ENCODE data around the gene WDR5. TPM values are rescaled to one million over a fixed set of nuclear protein-coding genes. Genes with fewer than 3 reads are reported as not detected.

The WDR5 gene
- polyA plus RNA-seq, 2 of the 4 experiments (the other 2 are of a cell fraction): 37.9 to 46.0 TPM

DNA sequence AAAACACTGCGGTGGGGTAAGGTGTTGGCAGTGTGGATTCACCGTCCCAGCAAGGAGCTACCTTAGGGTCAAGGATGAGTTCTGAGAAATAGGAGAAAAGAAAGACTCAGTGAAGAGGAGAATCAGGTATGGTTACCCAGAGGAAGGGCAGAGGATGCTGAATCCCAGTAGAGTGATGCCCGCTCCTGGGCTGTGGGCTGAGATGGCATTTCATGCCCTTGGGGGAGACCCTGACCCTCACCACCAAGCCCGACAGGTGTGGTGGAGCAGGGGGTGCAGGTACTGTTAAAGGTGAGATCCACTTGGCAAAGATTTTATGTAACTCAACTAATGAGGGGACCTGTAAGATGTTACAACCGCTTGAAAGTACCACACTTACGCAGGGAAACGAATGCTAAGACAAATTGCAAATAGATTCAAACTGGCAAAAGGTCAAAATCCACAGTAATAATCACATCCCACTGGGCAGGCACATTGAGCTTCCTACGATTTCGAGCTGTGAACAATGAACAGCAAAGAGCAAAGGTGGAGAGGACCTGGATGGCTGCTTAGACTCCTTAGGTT is 26.4 kb downstream of the WDR5 start (continued):
- TF ChIP-seq CBX2 (IDR thresholded peaks at IDR 0.05; ENCODE audit: borderline replicate concordance, low read depth) (no peak), BCL3 (IDR thresholded peaks at IDR 0.05) (no peak), NR3C1 (IDR thresholded peaks at IDR 0.05) (no peak)
- TF ChIP-seq, protein P1, sequence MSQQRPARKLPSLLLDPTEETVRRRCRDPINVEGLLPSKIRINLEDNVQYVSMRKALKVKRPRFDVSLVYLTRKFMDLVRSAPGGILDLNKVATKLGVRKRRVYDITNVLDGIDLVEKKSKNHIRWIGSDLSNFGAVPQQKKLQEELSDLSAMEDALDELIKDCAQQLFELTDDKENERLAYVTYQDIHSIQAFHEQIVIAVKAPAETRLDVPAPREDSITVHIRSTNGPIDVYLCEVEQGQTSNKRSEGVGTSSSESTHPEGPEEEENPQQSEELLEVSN (IDR thresholded peaks at IDR 0.05; ENCODE audit: borderline replicate concordance, low read depth): no peak

DNA sequence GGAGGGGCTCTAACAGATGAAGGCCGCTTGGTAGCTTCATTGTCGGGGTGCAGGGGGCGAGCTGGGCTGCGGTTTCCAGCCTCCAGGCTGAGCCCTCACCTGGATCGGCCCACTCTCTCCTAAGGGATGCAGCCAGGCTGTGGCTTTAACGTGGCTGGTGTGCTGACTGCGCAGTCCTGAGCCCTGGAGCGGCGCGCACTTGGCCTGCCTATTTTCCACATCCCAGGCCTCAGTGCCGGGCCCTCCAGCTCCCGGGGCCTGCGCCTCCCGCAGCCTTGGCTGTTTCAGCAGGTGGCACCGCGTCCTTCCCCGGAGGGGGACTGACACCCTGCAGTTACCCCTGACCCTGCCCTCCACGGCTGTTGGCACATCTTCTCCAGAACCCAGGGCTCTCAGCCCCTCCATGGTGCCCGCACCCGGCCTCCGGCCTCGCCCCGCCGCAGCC is 27.1 kb downstream of the WDR5 start:
- FAIRE-seq (no peak), DNase-seq (ENCODE audit: low read depth in 1 of 2, low spot score in 1 of 2) (no peak), ATAC-seq (no peak)
- Histone ChIP-seq H3K27ac (no peak overlapping the region), H3K4me1 (peaks cover 13% of the 10 kb centered on the region; the same call in 2 of the 3 replicates), H3K4me2 (no peak overlapping the region), H3K4me3 (no peak overlapping the region), H3K9me3 (no peaks in the 10 kb centered on the region)
- POLR2A ChIA-PET: interaction anchor here (0.7 kb wide), 1 partner anchor 22 kb away, joined by 3 read pairs; no protein-coding TSS in a partner anchor
- CTCF ChIA-PET: interaction anchor here (0.8 to 3.5 kb wide), 8 partner anchors 8 to 479 kb away, joined by 3 to 10 read pairs (median 3); no protein-coding TSS in a partner anchor
- 95% methylated on average over 15 of the region's 24 CpGs for WGBS (ENCODE audit: missing lambda C conversion rate)
- TF ChIP-seq CBX2 (IDR thresholded peaks at IDR 0.05; ENCODE audit: borderline replicate concordance, low read depth) (no peak), MAFK (IDR thresholded peaks at IDR 0.05; ENCODE audit: partially characterized antibody) (no peak), NR3C1 (IDR thresholded peaks at IDR 0.05) (no peak), FOSL2 (IDR thresholded peaks at IDR 0.05) (no peak), FOSL2 (CRISPR knock-in tag; IDR thresholded peaks at IDR 0.05) (no peak), FOSB (CRISPR knock-in tag; IDR thresholded peaks at IDR 0.05) (no peak), CHD2 (IDR thresholded peaks at IDR 0.05; ENCODE audit: low read length, partially characterized antibody) (no peak), PHF8 (IDR thresholded peaks at IDR 0.05; ENCODE audit: borderline replicate concordance, low read depth) (no peak), KDM5A (IDR thresholded peaks at IDR 0.05) (no peak), HOXB13 (CRISPR knock-in tag; IDR thresholded peaks at IDR 0.05; ENCODE audit: low read depth) (no peak), TFCP2L1 (CRISPR knock-in tag; IDR thresholded peaks at IDR 0.05) (no peak), JUNB (IDR thresholded peaks at IDR 0.05) (no peak)
- TF ChIP-seq, protein P2, sequence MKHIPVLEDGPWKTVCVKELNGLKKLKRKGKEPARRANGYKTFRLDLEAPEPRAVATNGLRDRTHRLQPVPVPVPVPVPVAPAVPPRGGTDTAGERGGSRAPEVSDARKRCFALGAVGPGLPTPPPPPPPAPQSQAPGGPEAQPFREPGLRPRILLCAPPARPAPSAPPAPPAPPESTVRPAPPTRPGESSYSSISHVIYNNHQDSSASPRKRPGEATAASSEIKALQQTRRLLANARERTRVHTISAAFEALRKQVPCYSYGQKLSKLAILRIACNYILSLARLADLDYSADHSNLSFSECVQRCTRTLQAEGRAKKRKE (CRISPR knock-in tag; IDR thresholded peaks at IDR 0.05; ENCODE audit: low read depth): no peak
- TF ChIP-seq, protein P3, sequence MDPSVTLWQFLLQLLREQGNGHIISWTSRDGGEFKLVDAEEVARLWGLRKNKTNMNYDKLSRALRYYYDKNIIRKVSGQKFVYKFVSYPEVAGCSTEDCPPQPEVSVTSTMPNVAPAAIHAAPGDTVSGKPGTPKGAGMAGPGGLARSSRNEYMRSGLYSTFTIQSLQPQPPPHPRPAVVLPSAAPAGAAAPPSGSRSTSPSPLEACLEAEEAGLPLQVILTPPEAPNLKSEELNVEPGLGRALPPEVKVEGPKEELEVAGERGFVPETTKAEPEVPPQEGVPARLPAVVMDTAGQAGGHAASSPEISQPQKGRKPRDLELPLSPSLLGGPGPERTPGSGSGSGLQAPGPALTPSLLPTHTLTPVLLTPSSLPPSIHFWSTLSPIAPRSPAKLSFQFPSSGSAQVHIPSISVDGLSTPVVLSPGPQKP (IDR thresholded peaks at IDR 0.05; ENCODE audit: low read depth, low read length): no peak

GRCh38 chr9:134163371-134164196 is 27.7 kb downstream of the WDR5 start:
- Histone ChIP-seq H3K4me1 (peaks cover 13% of the 10 kb centered on the region; the same call in 2 of the 3 replicates), H3K4me2 (no peak overlapping the region), H3K9me3 (no peaks in the 10 kb centered on the region), H3K4me3 (no peak overlapping the region; the same call in 2 of the 3 replicates), H3K27ac (no peak overlapping the region)
- TF ChIP-seq MAFK (IDR thresholded peaks at IDR 0.05; ENCODE audit: partially characterized antibody): no peak
- no peak for TF ChIP-seq FOSL2 (IDR thresholded peaks at IDR 0.05)
- peak; percentile 65; the same call in 1 of the 2 replicates for TF ChIP-seq FOSL2 (CRISPR knock-in tag; IDR thresholded peaks at IDR 0.05)
- no peak for DNase-seq (ENCODE audit: low read depth in 1 of 2, low spot score in 1 of 2)
- no peak for ATAC-seq
- FAIRE-seq: no peak
- CTCF ChIA-PET: interaction anchor here (0.7 to 3.5 kb wide), 10 partner anchors 7 to 615 kb away, joined by 3 to 15 read pairs (median 3); no protein-coding TSS in a partner anchor
- POLR2A ChIA-PET: interaction anchor here (1.2 kb wide), 1 partner anchor 271 kb away, joined by 3 read pairs; no protein-coding TSS in a partner anchor
- WGBS (ENCODE audit: missing lambda C conversion rate): 60% methylated on average over 70 of the region's 80 CpGs

All from A549 (cell line).